Ascending aorta (tissue), 2 donors: ENCODE measurements around the gene CDC20. TPM values are rescaled to one million over a fixed set of nuclear protein-coding genes. Genes with fewer than 3 reads are reported as not detected.

ENCODE experiments used
- DNase-seq, 2 donors: peaks; one replicate each; pipeline ENCODE4 v3.0.0-alpha.2; 2019; ENCODE audit warnings: low spot score in 2 of 2
- H3K27ac ChIP-seq, 2 donors: fragments of 200-600 bp; sonication (generic); one replicate each; pipeline ENCODE4 v1.5.1; 2016 to 2017; ENCODE audit warnings: mild to moderate bottlenecking in 1 of 2
- H3K27me3 ChIP-seq: fragments of 200-600 bp; sonication (generic); one replicate; pipeline ENCODE4 v1.5.1; 2017
- H3K36me3 ChIP-seq, 2 donors: fragments of 200-600 bp; sonication (generic); one replicate each; pipeline ENCODE4 v1.5.1; 2016
- H3K4me1 ChIP-seq, 2 donors: fragments of 200-600 bp; sonication (generic); one replicate each; pipeline ENCODE4 v1.5.1; 2016 to 2017; ENCODE audit warnings: mild to moderate bottlenecking in 1 of 2
- H3K4me3 ChIP-seq, 2 donors: fragments of 200-600 bp; sonication (generic); one replicate each; pipeline ENCODE4 v1.5.1; 2016 to 2017; ENCODE audit warnings: mild to moderate bottlenecking in 1 of 2
- H3K9me3 ChIP-seq, 2 donors: fragments of 200-600 bp; sonication (generic); one replicate each; pipeline ENCODE4 v1.5.1; 2016
- CTCF ChIP-seq, 3 experiments: fragments of 200-600 bp in 2 of 3; fragments of 450-650 bp in 1 of 3; sonication (generic) in 2 of 3; IDR thresholded peaks; one replicate each; pipeline ENCODE4 v1.5.1; 2016 to 2019; ENCODE audit warnings: antibody characterized with exemption in 3 of 3, mild to moderate bottlenecking in 1 of 3, moderate library complexity in 1 of 3
- intact Hi-C: fragments of 100-400 bp; cut with DNase I; formaldehyde crosslinking; loops from one replicate; pipeline ENCODE4 v1.15.1; 2023
- total RNA-seq: library from RNA; depleted of rRNA; stranded (reverse); fragments of >200 nt; gene quantifications from one replicate; pipeline ENCODE4 v1.1.0, GENCODE V29; 2016

The CDC20 gene
- total RNA-seq, 1 donor from 2014 or later = not detected

- Histone ChIP-seq H3K4me1 (no peaks in the 10 kb centered on the region), H3K36me3 (no peaks in the 10 kb centered on the region), H3K27ac (no peak overlapping the region), H3K27me3 (no peaks in the 10 kb centered on the region), H3K4me3 (no peak overlapping the region), H3K9me3 (no peaks in the 10 kb centered on the region)
- intact Hi-C loops = no loop called here
- no peak for TF ChIP-seq CTCF (IDR thresholded peaks at IDR 0.05)
- no peak for DNase-seq
Observed at GRCh38 chr1:43317817-43318471, 40.8 kb upstream of the CDC20 start.

- intact Hi-C loops = no loop called here
- Histone ChIP-seq H3K4me1 (no peaks in the 10 kb centered on the region), H3K4me3 (no peak overlapping the region), H3K9me3 (no peaks in the 10 kb centered on the region), H3K27me3 (no peaks in the 10 kb centered on the region), H3K27ac (no peak overlapping the region), H3K36me3 (no peaks in the 10 kb centered on the region)
- no peak for DNase-seq
- no peak for TF ChIP-seq CTCF (IDR thresholded peaks at IDR 0.05)
Observed at GRCh38 chr1:43318831-43319230, 40.0 kb upstream of the CDC20 start.

- TF ChIP-seq CTCF (IDR thresholded peaks at IDR 0.05) = no peak
- DNase-seq = no peak
- Histone ChIP-seq H3K36me3 (no peaks in the 10 kb centered on the region), H3K4me1 (no peaks in the 10 kb centered on the region), H3K4me3 (no peak overlapping the region), H3K9me3 (no peaks in the 10 kb centered on the region), H3K27ac (no peak overlapping the region), H3K27me3 (no peaks in the 10 kb centered on the region)
- intact Hi-C loops = no loop called here
Observed at GRCh38 chr1:43319288-43319687, 39.5 kb upstream of the CDC20 start.

DNA sequence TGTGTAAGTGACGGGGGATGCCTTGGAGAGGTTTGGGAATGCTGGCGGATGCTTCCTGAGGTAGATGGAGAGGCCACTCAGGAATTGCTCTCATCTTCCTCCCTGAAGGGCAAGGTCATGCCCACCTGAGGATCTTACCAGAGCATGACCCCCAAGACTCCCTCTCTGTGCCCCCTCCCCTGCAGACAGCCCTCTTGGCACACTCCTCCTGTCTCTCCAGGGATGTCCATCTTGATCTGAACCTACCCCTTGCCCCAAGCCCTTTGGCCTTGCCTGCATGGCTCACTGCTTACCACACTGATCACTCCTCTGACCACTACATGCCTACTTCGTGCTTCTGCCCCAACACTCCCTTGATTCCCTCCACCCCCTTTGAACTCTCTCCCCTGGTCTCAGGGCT is 39.0 kb upstream of the CDC20 start:
- intact Hi-C loops = no loop called here
- DNase-seq = no peak
- H3K4me1 ChIP-seq = no peaks in the 10 kb centered on the region
- H3K9me3 ChIP-seq = peaks cover 0 to 4% of the 10 kb centered on the region in 2 donors
- no peak for TF ChIP-seq CTCF (IDR thresholded peaks at IDR 0.05)
- H3K27me3 ChIP-seq = no peaks in the 10 kb centered on the region
- no peaks in the 10 kb centered on the region for H3K36me3 ChIP-seq
- H3K4me3 ChIP-seq = no peak overlapping the region
- H3K27ac ChIP-seq = no peak overlapping the region

DNA sequence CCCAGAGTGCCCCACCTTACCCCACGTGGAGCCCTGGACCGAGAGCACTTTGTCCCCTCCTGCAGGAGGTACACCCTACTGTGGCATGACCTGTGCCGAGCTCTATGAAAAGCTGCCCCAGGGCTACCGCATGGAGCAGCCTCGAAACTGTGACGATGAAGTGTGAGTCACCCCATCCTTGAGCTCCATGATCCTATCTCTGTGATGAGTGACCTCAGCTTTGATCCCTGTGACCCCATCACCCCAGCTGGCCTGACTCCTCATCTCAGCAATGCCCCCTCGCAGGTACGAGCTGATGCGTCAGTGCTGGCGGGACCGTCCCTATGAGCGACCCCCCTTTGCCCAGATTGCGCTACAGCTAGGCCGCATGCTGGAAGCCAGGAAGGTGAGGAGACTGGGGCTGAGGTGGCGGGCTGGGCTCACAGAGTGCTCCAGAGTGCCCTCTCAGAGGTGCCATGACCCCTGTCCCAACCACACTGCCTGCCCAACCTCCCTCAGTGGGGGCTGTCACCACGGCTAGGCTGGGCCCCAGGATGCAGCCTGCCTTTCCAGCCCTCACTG is 37.4 kb upstream of the CDC20 start:
- no peaks in the 10 kb centered on the region for H3K27me3 ChIP-seq
- no peaks in the 10 kb centered on the region for H3K36me3 ChIP-seq
- peaks cover 0 to 18% of the 10 kb centered on the region in 2 donors for H3K9me3 ChIP-seq
- intact Hi-C loops = no loop called here
- H3K27ac ChIP-seq = no peak overlapping the region
- no peak for DNase-seq
- H3K4me3 ChIP-seq = no peak overlapping the region
- no peak for TF ChIP-seq CTCF (IDR thresholded peaks at IDR 0.05)
- H3K4me1 ChIP-seq = no peaks in the 10 kb centered on the region
